ENCODE data around the gene EPHB1.
A peak's percentile ranks its signal among the peaks of the same experiment; 100 is the strongest.

The EPHB1 gene

GRCh38 chr3:134810052-134810435 is 15.0 kb downstream of the EPHB1 start:
- DNase-seq = no peak

GRCh38 chr3:134810850-134811249 is 15.8 kb downstream of the EPHB1 start:
- no peak for DNase-seq

GRCh38 chr3:134813618-134814017 is 18.6 kb downstream of the EPHB1 start:
- DNase-seq = no peak

- DNase-seq = no peak
Observed at GRCh38 chr3:134815519-134815918, 20.5 kb downstream of the EPHB1 start.

- DNase-seq = no peak
Observed at GRCh38 chr3:134816623-134817022, 21.6 kb downstream of the EPHB1 start.

- no peak for DNase-seq
Observed at GRCh38 chr3:134817297-134817696, 22.2 kb downstream of the EPHB1 start.

GRCh38 chr3:134820994-134821393 is 25.9 kb downstream of the EPHB1 start:
- no peak for DNase-seq

GRCh38 chr3:134822090-134822489 is 27.0 kb downstream of the EPHB1 start:
- DNase-seq = no peak

GRCh38 chr3:134823679-134824078 is 28.6 kb downstream of the EPHB1 start:
- DNase-seq = no peak

GRCh38 chr3:134824791-134825190 is 29.7 kb downstream of the EPHB1 start:
- no peak for DNase-seq

- no peak for DNase-seq
Observed at GRCh38 chr3:134827213-134827612, 32.2 kb downstream of the EPHB1 start.

- no peak for DNase-seq
Observed at GRCh38 chr3:134829721-134830120, 34.7 kb downstream of the EPHB1 start.

- DNase-seq = no peak
Observed at GRCh38 chr3:134832585-134832984, 37.5 kb downstream of the EPHB1 start.

- no peak for DNase-seq
Observed at GRCh38 chr3:134833453-134834163, 38.5 kb downstream of the EPHB1 start.

- DNase-seq = no peak
Observed at GRCh38 chr3:134836921-134837320, 41.9 kb downstream of the EPHB1 start.

GRCh38 chr3:134838599-134838998 is 43.5 kb downstream of the EPHB1 start:
- no peak for DNase-seq

- no peak for DNase-seq
Observed at GRCh38 chr3:134839422-134839821, 44.4 kb downstream of the EPHB1 start.

- DNase-seq = no peak
Observed at GRCh38 chr3:134839990-134840389, 44.9 kb downstream of the EPHB1 start.

GRCh38 chr3:134840459-134840858 is 45.4 kb downstream of the EPHB1 start:
- no peak for DNase-seq

- DNase-seq = no peak
Observed at GRCh38 chr3:134846084-134846483, 51.0 kb downstream of the EPHB1 start.

- DNase-seq = peak; percentile 24
Observed at GRCh38 chr3:134846911-134847317, 51.9 kb downstream of the EPHB1 start.

GRCh38 chr3:134847349-134847748 is 52.3 kb downstream of the EPHB1 start:
- DNase-seq = no peak

GRCh38 chr3:134849561-134849960 is 54.5 kb downstream of the EPHB1 start:
- DNase-seq = no peak

- no peak for DNase-seq
Observed at GRCh38 chr3:134850761-134851160, 55.7 kb downstream of the EPHB1 start.

GRCh38 chr3:134852132-134852531 is 57.1 kb downstream of the EPHB1 start:
- DNase-seq = no peak

Measured in 8988T (cell line).